ENCODE measurements around the gene CPNE2.

- no peak for TF ChIP-seq POLR2A (IDR thresholded peaks at IDR 0.05)
- TF ChIP-seq CTCF (IDR thresholded peaks at IDR 0.05) = no peak
Measured at GRCh38 chr16:57126411-57126810, 34.0 kb downstream of the CPNE2 start.

All from uterus (tissue), 2 donors.